ENCODE results near the gene FAM170B.

Gene FAM170B

GRCh38 chr10:49157229-49157628, 23.4 kb upstream of the FAM170B start:
- TF ChIP-seq JUND (IDR thresholded peaks at IDR 0.05; ENCODE audit: low read depth): no peak
- DNase-seq (ENCODE audit: low read depth in 1 of 2, low spot score in 1 of 2): no peak
- in situ Hi-C loops (cut with HindIII; ENCODE audit: low pct_unique_long_range_greater_than_20kb, low sequenced_read_pairs): no loop called here

DNA sequence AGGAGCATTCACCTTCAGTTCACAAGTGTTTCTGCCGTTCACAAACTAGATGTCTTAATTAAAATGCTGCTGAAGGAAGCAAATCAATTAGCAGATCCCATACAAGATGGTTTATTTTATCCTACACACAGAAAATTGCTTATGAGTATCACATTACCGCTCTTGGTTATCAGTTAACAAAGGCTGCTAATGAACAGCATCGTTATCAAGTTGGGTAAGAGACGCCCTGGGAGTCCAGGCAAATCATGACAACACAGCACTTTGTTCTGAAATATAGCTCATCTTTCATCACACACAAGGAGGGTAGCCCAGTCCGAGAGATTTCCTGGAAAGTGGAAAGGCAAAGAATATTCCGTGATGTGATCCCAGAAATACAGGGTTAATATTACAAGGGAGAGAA, 20.8 kb upstream of the FAM170B start:
- in situ Hi-C loops (cut with HindIII; ENCODE audit: low pct_unique_long_range_greater_than_20kb, low sequenced_read_pairs): no loop called here
- TF ChIP-seq JUND (IDR thresholded peaks at IDR 0.05; ENCODE audit: low read depth): no peak

GRCh38 chr10:49153971-49154370, 20.1 kb upstream of the FAM170B start:
- in situ Hi-C loops (cut with HindIII; ENCODE audit: low pct_unique_long_range_greater_than_20kb, low sequenced_read_pairs): no loop called here
- no peak for TF ChIP-seq JUND (IDR thresholded peaks at IDR 0.05; ENCODE audit: low read depth)
- DNase-seq (ENCODE audit: low read depth in 1 of 2, low spot score in 1 of 2): no peak

More for the DNA sequence above, 20.8 kb upstream of the FAM170B start:
- no peak for DNase-seq (ENCODE audit: low read depth in 1 of 2, low spot score in 1 of 2)

- DNase-seq (ENCODE audit: low read depth in 1 of 2, low spot score in 1 of 2): no peak
- TF ChIP-seq JUND (IDR thresholded peaks at IDR 0.05; ENCODE audit: low read depth): no peak
- in situ Hi-C loops (cut with HindIII; ENCODE audit: low pct_unique_long_range_greater_than_20kb, low sequenced_read_pairs): no loop called here
These were observed 19.3 kb upstream of the FAM170B start for GRCh38 chr10:49153115-49153514.

GRCh38 chr10:49152663-49153062, 18.8 kb upstream of the FAM170B start:
- no peak for DNase-seq (ENCODE audit: low read depth in 1 of 2, low spot score in 1 of 2)
- TF ChIP-seq JUND (IDR thresholded peaks at IDR 0.05; ENCODE audit: low read depth): no peak
- in situ Hi-C loops (cut with HindIII; ENCODE audit: low pct_unique_long_range_greater_than_20kb, low sequenced_read_pairs): no loop called here

DNA sequence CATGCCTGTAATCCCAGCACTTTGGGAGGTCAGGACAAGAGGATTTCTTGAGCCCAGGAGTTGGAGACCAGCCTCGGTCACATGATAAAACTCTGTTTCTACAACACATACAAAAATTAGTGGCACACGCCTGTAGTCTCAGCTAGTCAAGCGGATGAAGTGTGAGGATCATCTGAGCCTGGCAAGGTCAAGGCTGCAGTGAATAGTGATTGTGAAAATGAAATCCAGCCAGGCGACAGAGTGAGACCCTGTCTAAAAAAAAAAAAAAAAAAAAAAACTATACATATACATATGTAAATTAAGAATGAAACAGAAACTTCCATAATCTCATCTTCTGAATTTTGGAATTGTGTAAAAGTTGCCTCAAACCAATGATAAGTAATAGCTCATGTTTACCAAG, 18.2 kb upstream of the FAM170B start:
- TF ChIP-seq JUND (IDR thresholded peaks at IDR 0.05; ENCODE audit: low read depth): no peak
- no peak for DNase-seq (ENCODE audit: low read depth in 1 of 2, low spot score in 1 of 2)
- in situ Hi-C loops (cut with HindIII; ENCODE audit: low pct_unique_long_range_greater_than_20kb, low sequenced_read_pairs): no loop called here

DNA sequence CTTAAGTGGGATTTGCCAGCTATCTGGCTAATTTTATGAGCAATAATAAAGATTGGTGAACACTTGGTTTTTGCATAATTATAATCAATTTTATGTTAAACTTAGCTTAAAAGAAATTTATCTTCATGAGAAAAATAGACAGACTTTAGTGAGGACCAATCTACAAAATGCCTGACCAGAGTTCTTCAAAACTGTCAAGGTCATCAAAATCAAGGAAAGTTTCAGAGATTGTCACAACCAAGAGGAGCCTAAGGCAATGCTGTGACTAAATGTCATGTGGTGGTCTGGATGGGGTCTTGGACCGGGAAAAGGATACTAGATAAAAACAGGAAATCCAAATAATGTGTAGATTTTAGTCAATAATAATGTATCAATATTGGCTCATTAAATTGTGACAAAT, 17.7 kb upstream of the FAM170B start:
- no peak for DNase-seq (ENCODE audit: low read depth in 1 of 2, low spot score in 1 of 2)
- TF ChIP-seq JUND (IDR thresholded peaks at IDR 0.05; ENCODE audit: low read depth): no peak
- in situ Hi-C loops (cut with HindIII; ENCODE audit: low pct_unique_long_range_greater_than_20kb, low sequenced_read_pairs): no loop called here

DNA sequence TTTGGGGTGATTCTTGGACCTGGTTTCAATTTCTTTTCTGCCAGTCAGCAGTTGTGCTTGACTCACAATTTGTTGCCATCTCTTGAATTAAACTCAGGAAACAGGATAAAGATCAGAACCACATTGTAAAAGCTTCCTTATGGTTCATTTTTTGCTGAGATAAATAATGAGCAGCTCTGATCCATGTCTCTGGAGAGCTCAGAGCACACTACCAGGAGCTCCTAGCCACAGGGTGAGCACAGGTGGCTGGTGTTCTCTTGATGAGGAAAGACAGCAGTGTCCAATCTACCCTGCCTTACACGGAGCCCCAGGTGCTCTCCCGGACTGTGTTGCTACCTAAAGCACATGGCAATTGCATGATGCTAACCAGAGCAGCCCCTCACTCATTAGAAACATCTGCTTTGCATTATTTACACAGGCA, 17.2 kb upstream of the FAM170B start:
- TF ChIP-seq JUND (IDR thresholded peaks at IDR 0.05; ENCODE audit: low read depth): no peak
- no peak for DNase-seq (ENCODE audit: low read depth in 1 of 2, low spot score in 1 of 2)
- in situ Hi-C loops (cut with HindIII; ENCODE audit: low pct_unique_long_range_greater_than_20kb, low sequenced_read_pairs): no loop called here

DNA sequence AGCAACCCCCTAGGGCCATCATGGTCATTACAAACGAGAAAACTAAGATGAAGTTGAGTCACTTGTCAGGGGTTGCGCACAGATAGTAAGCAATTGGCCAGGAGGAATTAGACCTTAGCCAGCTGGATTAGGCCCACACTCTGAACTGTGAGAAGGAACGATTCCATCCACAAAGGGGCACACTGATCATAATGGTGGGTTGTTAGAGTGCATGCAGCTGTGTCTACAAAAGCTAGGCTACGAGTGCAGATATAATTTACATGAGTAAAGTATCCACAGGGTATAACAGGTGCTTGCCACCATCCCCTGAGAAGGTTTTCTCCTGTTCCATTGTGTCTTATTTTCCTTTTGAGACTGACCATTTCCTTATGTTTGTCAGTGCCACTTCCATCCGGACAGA, 16.6 kb upstream of the FAM170B start:
- TF ChIP-seq JUND (IDR thresholded peaks at IDR 0.05; ENCODE audit: low read depth): no peak
- no peak for DNase-seq (ENCODE audit: low read depth in 1 of 2, low spot score in 1 of 2)
- in situ Hi-C loops (cut with HindIII; ENCODE audit: low pct_unique_long_range_greater_than_20kb, low sequenced_read_pairs): no loop called here

DNA sequence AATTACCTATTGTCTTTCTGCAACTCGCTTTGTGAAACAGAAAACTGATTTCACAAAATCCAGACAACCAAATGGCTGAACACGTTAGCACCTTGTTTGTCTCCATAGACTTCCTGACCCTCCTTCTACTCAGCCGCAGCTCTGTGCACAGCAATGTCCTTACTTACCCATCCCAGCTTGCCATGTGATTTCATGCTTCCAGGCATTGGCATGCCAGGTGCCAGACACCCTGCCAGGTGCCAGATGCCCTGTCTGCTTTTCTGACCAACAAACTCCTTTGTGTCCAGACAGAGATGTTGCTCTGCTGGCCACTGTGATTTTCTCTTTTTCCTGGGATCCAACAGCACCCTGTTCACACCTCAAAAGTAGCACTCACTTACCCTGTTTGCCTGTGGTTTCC, 16.1 kb upstream of the FAM170B start:
- TF ChIP-seq JUND (IDR thresholded peaks at IDR 0.05; ENCODE audit: low read depth): no peak
- in situ Hi-C loops (cut with HindIII; ENCODE audit: low pct_unique_long_range_greater_than_20kb, low sequenced_read_pairs): no loop called here
- no peak for DNase-seq (ENCODE audit: low read depth in 1 of 2, low spot score in 1 of 2)

DNA sequence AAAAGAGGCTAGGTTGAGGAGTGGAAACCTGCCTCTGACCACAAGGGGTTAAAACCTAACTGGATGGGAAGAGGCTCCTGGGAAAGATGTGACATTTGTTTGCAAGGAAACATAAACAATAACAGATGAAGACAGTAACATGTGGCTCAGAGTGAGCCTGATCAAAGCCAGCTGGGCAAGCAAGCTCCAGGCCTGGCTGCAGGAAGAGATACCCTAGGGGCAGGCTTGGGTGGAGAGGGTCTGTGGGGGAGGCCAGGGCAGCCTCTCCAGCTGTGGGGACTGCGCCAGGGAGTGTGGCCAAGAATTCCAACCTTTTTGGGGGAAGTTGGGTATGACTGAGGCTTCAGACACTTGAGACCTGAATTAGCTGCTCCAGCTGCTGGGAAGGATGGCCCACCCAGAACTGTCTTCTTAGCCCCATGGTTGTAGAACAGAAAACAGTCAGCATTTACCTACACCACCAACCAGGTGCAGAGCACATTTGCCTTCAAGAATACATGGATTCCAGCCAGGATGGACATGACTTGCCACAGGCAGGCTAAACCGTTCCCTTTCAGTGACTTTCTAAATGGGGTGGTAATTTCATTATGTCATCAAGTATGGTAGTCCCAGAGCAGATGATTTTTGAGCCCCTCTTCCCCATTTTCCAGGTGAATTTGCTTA, 10.4 kb upstream of the FAM170B start:
- DNase-seq (ENCODE audit: low read depth in 1 of 2, low spot score in 1 of 2): no peak
- in situ Hi-C loops (cut with HindIII; ENCODE audit: low pct_unique_long_range_greater_than_20kb, low sequenced_read_pairs): no loop called here
- TF ChIP-seq JUND (IDR thresholded peaks at IDR 0.05; ENCODE audit: low read depth): no peak

- TF ChIP-seq JUND (IDR thresholded peaks at IDR 0.05; ENCODE audit: low read depth): no peak
- in situ Hi-C loops (cut with HindIII; ENCODE audit: low pct_unique_long_range_greater_than_20kb, low sequenced_read_pairs): no loop called here
- no peak for DNase-seq (ENCODE audit: low read depth in 1 of 2, low spot score in 1 of 2)
These were observed 9.4 kb upstream of the FAM170B start for GRCh38 chr10:49143249-49143648.

GRCh38 chr10:49141541-49142332, 7.9 kb upstream of the FAM170B start:
- TF ChIP-seq JUND (IDR thresholded peaks at IDR 0.05; ENCODE audit: low read depth): no peak
- DNase-seq (ENCODE audit: low read depth in 1 of 2, low spot score in 1 of 2): no peak
- in situ Hi-C loops (cut with HindIII; ENCODE audit: low pct_unique_long_range_greater_than_20kb, low sequenced_read_pairs): no loop called here
